ENCODE results near the gene TMEM94.

Gene TMEM94

DNA sequence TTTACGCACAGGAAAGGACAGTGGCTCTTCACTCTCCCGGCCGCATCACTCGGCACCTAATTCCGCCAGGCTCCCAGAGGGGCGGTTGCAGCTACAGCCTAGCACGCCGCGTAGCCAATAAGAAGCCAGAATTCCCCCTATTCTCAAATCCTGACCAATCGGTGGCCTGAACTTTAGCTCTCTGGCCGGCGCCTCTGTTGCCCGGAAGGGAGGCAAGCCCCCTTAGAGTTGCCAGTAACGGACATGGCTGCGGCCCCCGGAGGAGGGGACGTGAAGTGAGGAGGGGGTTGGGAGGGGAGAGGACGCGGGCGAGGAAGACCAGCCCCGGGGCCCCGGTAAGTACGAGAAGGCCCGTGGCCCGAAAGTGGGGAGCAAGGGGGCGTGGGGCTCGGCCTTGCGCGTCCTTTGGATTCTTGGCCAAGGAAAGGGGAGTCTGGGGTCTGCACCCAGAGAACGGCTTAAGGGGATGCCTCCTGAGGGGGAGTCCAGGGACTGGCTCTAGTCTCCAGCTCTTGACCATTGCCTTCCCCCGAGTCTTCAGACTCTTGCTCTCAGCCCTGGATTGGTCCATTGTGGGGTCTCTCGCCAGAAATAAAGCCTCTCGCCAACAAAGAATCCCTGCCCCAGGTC lies at the start of gene TMEM94:
TMEM94 (plus strand) TSS at position 219 of the 630 bp plus-strand sequence. CDS start 15,271 bp downstream, outside the sequence.
- Histone ChIP-seq H3K9ac (ENCODE audit: low read length) (peak within 1 kb of the TSS; percentile 97), H3K36me3 (ENCODE audit: control insufficient read depth, insufficient read depth, low read length, severe bottlenecking) (no peaks in the 10 kb centered on the region), H3K4me3 (ENCODE audit: low read length) (peak within 1 kb of the TSS; percentile 95), H3K9me3 (ENCODE audit: control insufficient read depth, low read length) (no peaks in the 10 kb centered on the region), H3K4me1 (ENCODE audit: control insufficient read depth, insufficient read depth, low read length) (peaks cover 32% of the 10 kb centered on the region), H3K27me3 (replicated peaks; ENCODE audit: control insufficient read depth, insufficient read depth, low read length) (no peaks in the 10 kb centered on the region)
- DNase-seq (ENCODE audit: low read depth), result peak; percentile 100

GRCh38 chr17:75407655-75408352 lies 48.6 kb upstream of the TMEM94 start:
- Histone ChIP-seq H3K9me3 (ENCODE audit: control insufficient read depth, low read length) (no peaks in the 10 kb centered on the region), H3K4me3 (ENCODE audit: low read length) (no peak overlapping the region), H3K36me3 (ENCODE audit: control insufficient read depth, insufficient read depth, low read length, severe bottlenecking) (no peaks in the 10 kb centered on the region), H3K4me1 (ENCODE audit: control insufficient read depth, insufficient read depth, low read length) (peaks cover 21% of the 10 kb centered on the region), H3K27me3 (replicated peaks; ENCODE audit: control insufficient read depth, insufficient read depth, low read length) (no peaks in the 10 kb centered on the region), H3K9ac (ENCODE audit: low read length) (no peak overlapping the region)
- DNase-seq (ENCODE audit: low read depth), result no peak

DNA sequence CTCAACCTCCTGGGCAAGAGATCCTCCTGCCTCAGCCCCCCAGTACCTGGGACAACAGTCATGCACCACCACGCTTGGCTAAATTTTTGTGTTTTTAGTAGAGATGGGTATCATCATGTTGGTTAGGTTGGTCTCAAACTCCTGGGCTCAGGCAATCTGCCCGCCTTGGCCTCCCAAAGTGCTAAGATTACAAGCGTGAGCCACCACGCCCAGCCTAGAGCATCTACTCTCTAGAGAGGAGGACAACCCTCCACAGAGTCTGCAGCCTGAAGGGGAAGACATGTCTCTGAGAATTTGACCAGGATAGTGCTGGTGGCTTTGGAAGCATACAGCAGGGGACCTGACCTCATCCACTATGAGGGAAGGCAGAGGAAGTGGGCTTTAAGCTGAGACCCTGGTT lies 46.3 kb upstream of the TMEM94 start:
- H3K27me3 ChIP-seq (replicated peaks; ENCODE audit: control insufficient read depth, insufficient read depth, low read length), result peaks cover 9% of the 10 kb centered on the region
- peaks cover 12% of the 10 kb centered on the region for H3K4me1 ChIP-seq (ENCODE audit: control insufficient read depth, insufficient read depth, low read length)
- H3K4me3 ChIP-seq (ENCODE audit: low read length), result no peak overlapping the region
- no peak for DNase-seq (ENCODE audit: low read depth)
- no peak overlapping the region for H3K9ac ChIP-seq (ENCODE audit: low read length)
- no peaks in the 10 kb centered on the region for H3K36me3 ChIP-seq (ENCODE audit: control insufficient read depth, insufficient read depth, low read length, severe bottlenecking)
- H3K9me3 ChIP-seq (ENCODE audit: control insufficient read depth, low read length), result no peaks in the 10 kb centered on the region

GRCh38 chr17:75411328-75412067 lies 44.9 kb upstream of the TMEM94 start:
- H3K9ac ChIP-seq (ENCODE audit: low read length), result peak overlapping the region; percentile 32
- H3K36me3 ChIP-seq (ENCODE audit: control insufficient read depth, insufficient read depth, low read length, severe bottlenecking), result no peaks in the 10 kb centered on the region
- peaks cover 9% of the 10 kb centered on the region for H3K27me3 ChIP-seq (replicated peaks; ENCODE audit: control insufficient read depth, insufficient read depth, low read length)
- H3K4me3 ChIP-seq (ENCODE audit: low read length), result no peak overlapping the region
- DNase-seq (ENCODE audit: low read depth), result no peak
- peaks cover 6% of the 10 kb centered on the region for H3K4me1 ChIP-seq (ENCODE audit: control insufficient read depth, insufficient read depth, low read length)
- H3K9me3 ChIP-seq (ENCODE audit: control insufficient read depth, low read length), result no peaks in the 10 kb centered on the region

DNA sequence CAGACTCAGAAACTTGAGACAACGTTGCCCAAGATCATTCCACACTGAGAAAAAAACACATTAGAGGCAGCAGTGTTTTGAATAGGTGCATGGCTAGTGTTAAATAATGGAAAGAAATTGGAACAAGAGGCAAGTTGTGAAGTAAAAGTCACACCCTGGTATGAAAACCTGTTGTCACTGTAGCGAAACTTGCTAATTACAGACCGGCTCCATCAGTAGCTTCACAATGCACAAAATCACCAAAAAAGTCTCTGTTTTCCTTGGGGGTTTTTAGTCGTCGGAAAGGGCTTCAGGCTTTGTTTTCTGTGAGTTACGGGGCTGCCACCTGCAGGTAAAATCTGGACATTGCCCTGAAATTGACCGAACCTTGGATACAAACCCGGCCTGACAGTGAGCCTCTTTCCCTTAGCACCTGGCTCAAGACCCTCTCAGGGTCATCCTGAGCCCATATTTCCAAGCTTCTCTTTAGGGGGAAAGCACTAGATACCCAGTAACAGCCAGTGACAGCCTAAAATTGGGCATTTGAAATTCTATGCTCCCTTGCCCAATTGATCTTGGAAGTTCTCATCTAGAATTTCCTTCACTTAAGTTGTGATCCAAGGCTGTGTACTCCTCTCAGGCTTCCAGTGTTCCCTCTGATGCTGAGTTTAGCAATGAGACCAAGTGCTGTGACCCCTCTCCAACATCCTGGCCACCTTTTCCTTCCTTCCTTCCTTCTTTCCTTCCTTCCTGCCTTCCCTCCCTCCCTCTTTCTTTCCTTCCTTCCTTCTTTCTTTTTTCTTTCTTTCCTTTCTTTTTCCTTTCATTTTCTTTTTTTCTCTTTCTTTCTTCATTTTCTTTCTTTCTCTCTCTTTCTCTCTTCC lies 43.7 kb upstream of the TMEM94 start:
- Histone ChIP-seq H3K4me3 (ENCODE audit: low read length) (no peak overlapping the region), H3K36me3 (ENCODE audit: control insufficient read depth, insufficient read depth, low read length, severe bottlenecking) (no peaks in the 10 kb centered on the region), H3K9me3 (ENCODE audit: control insufficient read depth, low read length) (no peaks in the 10 kb centered on the region), H3K9ac (ENCODE audit: low read length) (peak overlapping the region; percentile 32), H3K4me1 (ENCODE audit: control insufficient read depth, insufficient read depth, low read length) (peaks cover 3% of the 10 kb centered on the region), H3K27me3 (replicated peaks; ENCODE audit: control insufficient read depth, insufficient read depth, low read length) (peaks cover 9% of the 10 kb centered on the region)
- peak; percentile 89 for DNase-seq (ENCODE audit: low read depth)

- Histone ChIP-seq H3K4me3 (ENCODE audit: low read length) (no peak overlapping the region), H3K4me1 (ENCODE audit: control insufficient read depth, insufficient read depth, low read length) (peaks cover 3% of the 10 kb centered on the region), H3K27me3 (replicated peaks; ENCODE audit: control insufficient read depth, insufficient read depth, low read length) (peaks cover 9% of the 10 kb centered on the region), H3K9ac (ENCODE audit: low read length) (no peak overlapping the region), H3K9me3 (ENCODE audit: control insufficient read depth, low read length) (no peaks in the 10 kb centered on the region), H3K36me3 (ENCODE audit: control insufficient read depth, insufficient read depth, low read length, severe bottlenecking) (no peaks in the 10 kb centered on the region)
- DNase-seq (ENCODE audit: low read depth), result no peak
These were observed 41.9 kb upstream of the TMEM94 start for GRCh38 chr17:75414488-75414887.

DNA sequence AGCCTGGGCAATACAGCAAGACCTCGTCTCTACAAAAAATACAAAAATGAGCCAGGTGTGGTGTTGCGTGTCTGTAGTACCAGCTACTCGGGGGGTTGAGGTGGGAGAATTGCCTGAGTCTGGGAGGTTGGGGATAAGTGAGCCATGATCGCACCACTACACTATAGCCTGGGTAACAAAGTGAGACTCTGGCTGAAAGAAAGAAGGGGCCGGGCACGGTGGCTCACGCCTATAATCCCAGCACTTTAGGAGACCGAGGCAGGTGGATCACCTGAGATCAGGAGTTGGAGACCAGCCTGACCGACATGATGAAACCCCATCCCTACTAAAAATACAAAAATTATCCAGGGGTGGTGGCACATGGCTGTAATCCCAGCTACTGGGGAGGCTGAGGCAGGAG lies 40.4 kb upstream of the TMEM94 start:
- DNase-seq (ENCODE audit: low read depth), result no peak
- Histone ChIP-seq H3K4me3 (ENCODE audit: low read length) (no peak overlapping the region), H3K4me1 (ENCODE audit: control insufficient read depth, insufficient read depth, low read length) (peaks cover 3% of the 10 kb centered on the region)

GRCh38 chr17:75417054-75417580 lies 39.3 kb upstream of the TMEM94 start:
- H3K4me1 ChIP-seq (ENCODE audit: control insufficient read depth, insufficient read depth, low read length), result peaks cover 3% of the 10 kb centered on the region
- H3K36me3 ChIP-seq (ENCODE audit: control insufficient read depth, insufficient read depth, low read length, severe bottlenecking), result no peaks in the 10 kb centered on the region
- peaks cover 9% of the 10 kb centered on the region for H3K27me3 ChIP-seq (replicated peaks; ENCODE audit: control insufficient read depth, insufficient read depth, low read length)
- DNase-seq (ENCODE audit: low read depth), result no peak
- H3K9me3 ChIP-seq (ENCODE audit: control insufficient read depth, low read length), result no peaks in the 10 kb centered on the region
- H3K9ac ChIP-seq (ENCODE audit: low read length), result no peak overlapping the region
- no peak overlapping the region for H3K4me3 ChIP-seq (ENCODE audit: low read length)

More for the DNA sequence above, 40.4 kb upstream of the TMEM94 start:
- no peaks in the 10 kb centered on the region for H3K36me3 ChIP-seq (ENCODE audit: control insufficient read depth, insufficient read depth, low read length, severe bottlenecking)
- H3K9me3 ChIP-seq (ENCODE audit: control insufficient read depth, low read length), result no peaks in the 10 kb centered on the region
- H3K27me3 ChIP-seq (replicated peaks; ENCODE audit: control insufficient read depth, insufficient read depth, low read length), result peaks cover 9% of the 10 kb centered on the region
- H3K9ac ChIP-seq (ENCODE audit: low read length), result no peak overlapping the region

GRCh38 chr17:75418531-75418930 lies 37.9 kb upstream of the TMEM94 start:
- Histone ChIP-seq H3K27me3 (replicated peaks; ENCODE audit: control insufficient read depth, insufficient read depth, low read length) (peaks cover 9% of the 10 kb centered on the region), H3K9ac (ENCODE audit: low read length) (no peak overlapping the region), H3K4me1 (ENCODE audit: control insufficient read depth, insufficient read depth, low read length) (no peaks in the 10 kb centered on the region), H3K4me3 (ENCODE audit: low read length) (no peak overlapping the region), H3K9me3 (ENCODE audit: control insufficient read depth, low read length) (no peaks in the 10 kb centered on the region), H3K36me3 (ENCODE audit: control insufficient read depth, insufficient read depth, low read length, severe bottlenecking) (no peaks in the 10 kb centered on the region)
- no peak for DNase-seq (ENCODE audit: low read depth)

DNA sequence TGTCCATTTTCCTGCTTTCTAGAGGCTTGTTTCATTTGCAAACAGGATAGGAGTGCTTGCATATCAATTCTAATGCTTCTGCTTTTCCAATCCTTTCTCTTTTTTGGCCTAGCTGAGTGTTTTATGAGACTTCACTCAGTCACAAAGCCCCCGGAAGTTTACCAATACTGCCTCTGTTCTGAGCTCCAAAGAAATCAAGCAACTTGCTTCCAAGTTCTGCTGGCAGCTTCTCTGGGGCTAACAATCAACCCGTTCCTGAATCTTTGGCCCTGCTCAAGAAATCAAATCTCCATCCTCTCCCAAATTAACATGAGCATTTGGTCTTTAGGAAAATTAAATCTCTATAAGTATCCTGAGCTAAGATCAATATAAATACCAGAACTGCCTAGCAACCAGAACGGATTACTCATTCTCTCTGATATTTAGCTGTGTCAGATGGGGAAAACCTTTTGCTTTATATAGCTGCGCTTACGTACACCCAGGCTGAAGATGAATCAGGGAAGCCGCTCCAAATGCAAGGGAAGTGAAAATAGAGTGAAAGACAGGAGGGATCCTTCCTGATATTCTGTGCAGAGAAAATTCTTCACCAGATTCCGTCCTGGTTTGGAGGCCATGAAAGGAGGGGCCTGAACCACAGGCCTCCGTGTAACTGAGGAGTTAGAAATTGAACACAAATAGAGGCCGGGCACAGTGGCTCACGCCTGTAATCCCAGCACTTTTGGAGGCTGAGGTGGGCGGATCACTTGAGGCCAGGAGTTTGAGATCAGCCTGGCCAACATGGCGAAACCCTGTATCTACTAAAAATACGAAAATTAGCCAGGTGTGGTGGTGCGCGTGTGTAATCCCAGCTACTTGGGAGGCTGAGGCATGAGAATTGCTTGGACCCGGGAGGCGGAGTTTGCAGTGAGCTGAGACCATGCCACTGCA lies 27.6 kb upstream of the TMEM94 start:
- Histone ChIP-seq H3K36me3 (ENCODE audit: control insufficient read depth, insufficient read depth, low read length, severe bottlenecking) (no peaks in the 10 kb centered on the region), H3K9ac (ENCODE audit: low read length) (peak overlapping the region; percentile 42), H3K4me1 (ENCODE audit: control insufficient read depth, insufficient read depth, low read length) (peaks cover 17% of the 10 kb centered on the region), H3K9me3 (ENCODE audit: control insufficient read depth, low read length) (no peaks in the 10 kb centered on the region), H3K27me3 (replicated peaks; ENCODE audit: control insufficient read depth, insufficient read depth, low read length) (peaks cover 6% of the 10 kb centered on the region), H3K4me3 (ENCODE audit: low read length) (no peak overlapping the region)
- peak; percentile 88 for DNase-seq (ENCODE audit: low read depth)
